Kidney (tissue), 14 donors: Measurements from ENCODE around the gene SYT13. TPM values are rescaled to one million over a fixed set of nuclear protein-coding genes. Genes with fewer than 3 reads are reported as not detected.

Source experiments
- DNase-seq, 5 donors: peaks; one replicate each; pipeline ENCODE4 v3.0.0-alpha.2; 2013 to 2020
- FAIRE-seq: peaks from 2 replicates; lab custom pipeline; 2012; peaks lifted over from hg19 to GRCh38; lab: Jason Lieb, UNC
- H3K27ac ChIP-seq, 2 donors: one replicate each; pipeline ENCODE4 v1.7.0; 2013; ENCODE audit warnings: low read depth in 2 of 2, low read length in 2 of 2, inconsistent platforms in 1 of 2
- H3K27me3 ChIP-seq: one replicate; pipeline ENCODE4 v1.7.1; 2013; ENCODE audit warnings: low read length, inconsistent platforms; ENCODE audit not compliant: control insufficient read depth, insufficient read depth
- H3K36me3 ChIP-seq, 3 donors: one replicate each; pipeline versions ENCODE4 v1.7.0 to v1.7.1; 2013; ENCODE audit warnings: low read length in 3 of 3, control low read depth in 1 of 3, inconsistent platforms in 1 of 3; ENCODE audit not compliant: insufficient read depth in 3 of 3, control insufficient read depth in 2 of 3
- H3K4me1 ChIP-seq, 3 donors: one replicate each; pipeline versions ENCODE4 v1.7.0 to v1.7.1; 2013; ENCODE audit warnings: low read length in 3 of 3, inconsistent platforms in 1 of 3, low read depth in 1 of 3; ENCODE audit not compliant: control insufficient read depth in 2 of 3, insufficient read depth in 2 of 3
- H3K4me3 ChIP-seq, 3 donors: one replicate each; pipeline versions ENCODE4 v1.7.0 to v1.8.1; 2013; ENCODE audit warnings: low read length in 3 of 3, control low read depth in 1 of 3, inconsistent platforms in 1 of 3
- H3K9ac ChIP-seq, 3 donors: one replicate each; pipeline versions ENCODE4 v1.7.0 to v1.7.1; 2013; ENCODE audit warnings: low read length in 3 of 3, control low read depth in 1 of 3, inconsistent platforms in 1 of 3
- H3K9me3 ChIP-seq, 3 donors: one replicate each; pipeline versions ENCODE4 v1.7.0 to v1.7.1; 2013; ENCODE audit warnings: low read length in 3 of 3, control low read depth in 1 of 3, inconsistent platforms in 1 of 3; ENCODE audit not compliant: control insufficient read depth in 2 of 3, insufficient read depth in 1 of 3
- CTCF ChIP-seq: IDR thresholded peaks from 3 replicates; pipeline ENCODE4 v1.5.1; 2012; ENCODE audit warnings: mild to moderate bottlenecking, moderate library complexity, borderline replicate concordance; ENCODE audit not compliant: insufficient read depth; ENCODE audit errors: extremely low read depth
- intact Hi-C: fragments of 100-400 bp; cut with DNase I; formaldehyde crosslinking; loops from one replicate; pipeline ENCODE4 v1.11.1; 2022
- polyA plus RNA-seq: library from polyadenylated mRNA; stranded (reverse); fragments of 350-450 nt; fragmentation: Illumina TruSeq; extraction: RNeasy Lipid Tissue Mini Kit (QIAGEN cat#74804); gene quantifications from one replicate; pipeline ENCODE4 v1.2.3, GENCODE V29; 2014; ENCODE audit warnings: low read depth, low replicate concordance; ENCODE audit not compliant: insufficient read depth
- total RNA-seq: library from RNA; stranded (reverse); fragmentation: NEBNext Ultra II Directional; extraction: Animal tissue kit (Norgen Biotek cat#: 25700); gene quantifications from one replicate; pipeline ENCODE4 v1.2.1, GENCODE V29; 2021
- donor health status: control.
- donor health status: control.
- donor health status: control.
- donor health status: control.
- donor health status: control.
- donor health status: DM: yes; HTN: yes; CAD: no.
- donor health status: Normal renal cell carcinoma (clear cell type).

Gene SYT13
- total and polyA plus RNA-seq, 2 donors from 2014 or later: 6.8 to 16.4 TPM

- DNase-seq: no peak
Measured at GRCh38 chr11:45334410-45334809, 48.3 kb upstream of the SYT13 start.

GRCh38 chr11:45333001-45333971, 47.1 kb upstream of the SYT13 start:
- TF ChIP-seq CTCF: no peak
- Histone ChIP-seq H3K4me3 (peak overlapping the region in 2 of 3 donors; percentile 13 to 44), H3K36me3 (no peaks in the 10 kb centered on the region), H3K27me3 (no peaks in the 10 kb centered on the region), H3K9ac (no peak overlapping the region), H3K27ac (peak overlapping the region; percentile 2 to 5), H3K4me1 (no peaks in the 10 kb centered on the region), H3K9me3 (no peaks in the 10 kb centered on the region)
- FAIRE-seq (peak; percentile 3), DNase-seq (peak in 2 of 5 donors; percentile 63 to 82)
- intact Hi-C loops: loop anchor here (5.0 kb wide), 1 partner anchor 221 kb away; no protein-coding TSS in a partner anchor

More at GRCh38 chr11:45334410-45334809, 48.3 kb upstream of the SYT13 start:
- H3K27me3 ChIP-seq: no peaks in the 10 kb centered on the region
- TF ChIP-seq CTCF: no peak
- FAIRE-seq: no peak
- intact Hi-C loops: loop anchor here (5.0 kb wide), 1 partner anchor 222 kb away; no protein-coding TSS in a partner anchor
- H3K4me3 ChIP-seq: no peak overlapping the region
- no peak overlapping the region for H3K27ac ChIP-seq
- no peaks in the 10 kb centered on the region for H3K9me3 ChIP-seq
- no peaks in the 10 kb centered on the region for H3K36me3 ChIP-seq
- H3K4me1 ChIP-seq: no peaks in the 10 kb centered on the region
- H3K9ac ChIP-seq: no peak overlapping the region

GRCh38 chr11:45332276-45332934, 46.3 kb upstream of the SYT13 start:
- Histone ChIP-seq H3K9ac (no peak overlapping the region), H3K4me1 (no peaks in the 10 kb centered on the region), H3K9me3 (peaks cover 0 to 3% (median 0%) of the 10 kb centered on the region in 3 donors), H3K36me3 (no peaks in the 10 kb centered on the region), H3K27me3 (no peaks in the 10 kb centered on the region), H3K27ac (no peak overlapping the region), H3K4me3 (peak overlapping the region in 2 of 3 donors; percentile 13 to 44)
- peak; percentile 60 for TF ChIP-seq CTCF
- DNase-seq (peak in 4 of 5 donors; percentile 56 to 74 (median 66)), FAIRE-seq (no peak)
- intact Hi-C loops: loop anchor here (5.0 kb wide), 1 partner anchor 220 kb away; no protein-coding TSS in a partner anchor
